GM21528 (cell line): ENCODE results near the gene IFNA21.
"Not testable (repeated sequence)": the region's sequence is repeated elsewhere in the genome, so short reads cannot be mapped to it uniquely, and the experiment has no call there.

Experiments used
- ATAC-seq: cut with Tn5 transposase; IDR thresholded peaks from one replicate; pipeline ENCODE4 v1.9.1; 2021; ENCODE audit warnings: mild to moderate bottlenecking, moderate library complexity; ENCODE audit not compliant: unreplicated experiment, low FRiP score

IFNA21 gene

DNA sequence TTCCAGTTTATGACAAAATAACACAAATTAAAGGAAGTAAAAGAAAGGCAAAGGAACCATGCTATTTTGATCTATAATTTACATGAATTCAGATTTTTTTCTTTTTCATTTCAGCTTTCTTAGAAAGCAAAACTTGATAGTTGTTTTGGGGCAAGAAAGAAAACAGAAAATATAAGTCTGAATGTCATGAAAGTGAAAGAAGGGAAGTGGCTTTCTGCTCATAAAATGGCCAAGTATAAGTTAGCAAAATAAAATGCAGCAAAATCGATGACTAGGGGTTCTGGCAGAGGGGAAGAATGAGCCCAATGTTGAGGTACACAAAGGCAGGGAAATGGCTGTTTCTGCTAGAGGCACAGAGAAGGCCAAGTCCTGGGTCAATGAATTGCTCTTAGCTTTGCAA is 21.9 kb downstream of the IFNA21 start:
- ATAC-seq: peak; percentile 54

- ATAC-seq: peak; percentile 56
These were observed 25.0 kb downstream of the IFNA21 start, which contains the start of gene IFNW1 for GRCh38 chr9:21141427-21141882. Gene IFNW1 (minus strand): TSS chr9:21141832. CDS start chr9:21141570, 262 bp downstream.

DNA sequence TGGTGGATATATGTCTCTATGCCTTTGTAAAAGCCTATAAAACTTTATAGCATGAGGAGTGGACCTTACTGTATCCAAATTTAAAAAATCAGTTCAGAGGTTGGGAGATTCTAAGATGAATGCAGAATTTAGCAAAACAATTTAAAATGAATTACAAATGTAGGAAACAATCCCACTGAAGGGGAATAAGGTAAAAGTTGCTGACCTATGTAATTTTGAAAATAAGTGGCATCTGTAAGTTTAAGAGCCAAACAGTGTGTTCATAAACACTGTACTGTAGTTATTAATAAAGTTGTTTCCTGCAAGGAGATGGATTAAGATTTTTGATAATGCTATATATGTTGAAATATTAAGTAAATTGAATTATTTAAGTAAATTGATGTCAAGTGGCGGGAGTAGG is 29.4 kb downstream of the IFNA21 start:
- ATAC-seq: no peak

DNA sequence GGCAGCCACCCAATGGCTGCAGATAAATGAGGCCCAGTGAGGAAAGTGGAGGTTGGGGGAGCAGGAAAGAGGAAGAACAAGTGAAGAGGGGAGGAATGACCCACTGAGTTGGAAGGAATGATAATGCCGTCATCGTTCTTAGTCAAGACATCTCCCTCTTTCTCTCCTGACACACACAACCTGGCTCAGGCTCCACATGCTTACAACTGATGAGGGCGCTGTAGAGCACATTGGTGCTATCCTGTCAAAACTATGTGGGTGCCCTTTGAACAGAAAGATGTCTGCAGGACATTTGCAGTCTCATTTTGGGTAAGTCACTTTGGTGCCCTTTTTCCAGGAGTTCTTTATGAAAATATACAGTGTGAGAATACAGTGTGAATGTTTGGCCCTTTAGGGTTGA is 30.7 kb downstream of the IFNA21 start:
- no peak for ATAC-seq

DNA sequence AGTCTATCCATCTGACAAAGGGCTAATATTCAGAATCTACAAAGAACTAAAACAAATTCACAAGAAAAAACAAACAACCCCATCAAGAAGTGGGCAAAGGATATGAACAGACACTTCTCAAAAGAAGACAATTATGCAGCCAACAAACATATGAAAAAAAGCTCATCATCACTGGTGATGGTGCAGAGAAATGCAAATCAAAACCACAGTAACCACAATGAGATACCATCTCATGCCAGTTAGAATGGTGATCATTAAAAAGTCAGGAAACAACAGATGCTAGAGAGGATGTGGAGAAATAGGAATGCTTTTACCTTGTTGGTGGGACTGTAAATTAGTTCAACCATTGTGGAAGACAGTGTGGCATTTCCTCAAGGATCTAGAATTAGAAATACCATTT is 38.3 kb downstream of the IFNA21 start:
- not testable (repeated sequence) for ATAC-seq

DNA sequence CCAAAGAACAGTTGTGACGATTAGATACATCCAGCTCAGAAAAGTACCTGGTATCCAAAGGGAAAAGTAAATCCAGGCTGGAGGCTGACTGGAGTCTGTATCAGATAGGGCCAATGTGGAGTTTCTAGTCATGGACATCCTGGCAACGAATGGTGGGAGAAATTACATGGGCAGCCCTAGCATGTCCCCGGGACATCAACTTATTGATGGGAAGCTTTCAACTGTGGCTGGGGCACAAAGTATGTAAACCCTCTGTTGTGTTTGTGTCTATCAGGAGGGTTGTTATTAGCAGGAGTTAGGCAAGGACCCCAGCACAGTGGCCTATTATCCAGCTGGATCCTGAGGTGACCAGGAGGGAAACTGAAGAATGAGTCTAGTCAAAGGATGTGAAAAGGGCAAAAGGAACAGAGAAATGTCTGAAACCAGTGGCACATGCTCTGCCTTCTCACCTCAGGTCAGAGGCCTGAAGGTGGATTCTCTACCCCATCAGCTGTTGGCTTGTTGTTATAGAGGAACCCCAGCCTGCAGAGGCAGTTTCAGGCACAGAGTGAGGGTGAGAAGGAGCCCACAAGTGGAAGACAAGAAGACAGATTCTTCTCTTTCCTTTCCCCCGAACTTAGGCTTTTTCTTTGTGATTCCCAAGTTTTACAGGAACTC is 44.7 kb downstream of the IFNA21 start:
- ATAC-seq: peak; percentile 91

DNA sequence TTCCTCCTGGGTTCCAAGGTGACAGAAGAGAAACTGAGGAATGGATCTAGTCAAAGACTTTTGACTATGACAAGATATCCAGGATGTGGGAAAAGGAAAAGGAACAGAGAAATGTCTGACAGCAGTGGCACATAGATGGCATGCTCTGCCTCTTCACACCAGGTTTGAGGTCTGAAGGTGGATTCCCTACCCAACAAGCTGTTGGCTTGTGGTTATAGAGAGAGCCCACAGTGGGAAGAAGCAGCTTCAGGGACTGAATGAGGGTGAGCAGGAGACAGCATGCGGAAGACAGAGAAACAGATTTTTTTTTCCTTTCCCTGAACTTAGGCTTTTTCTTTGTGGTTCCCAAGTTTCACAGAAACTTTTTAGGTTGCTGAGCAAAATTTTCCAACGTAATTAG is 45.4 kb downstream of the IFNA21 start:
- ATAC-seq: no peak

GRCh38 chr9:21119093-21119770 is 47.2 kb downstream of the IFNA21 start:
- ATAC-seq: no peak
